ENCODE measurements around the gene HSPA12B.
"Not testable (repeated sequence)": the region's sequence is repeated elsewhere in the genome, so short reads cannot be mapped to it uniquely, and the experiment has no call there.

DNA sequence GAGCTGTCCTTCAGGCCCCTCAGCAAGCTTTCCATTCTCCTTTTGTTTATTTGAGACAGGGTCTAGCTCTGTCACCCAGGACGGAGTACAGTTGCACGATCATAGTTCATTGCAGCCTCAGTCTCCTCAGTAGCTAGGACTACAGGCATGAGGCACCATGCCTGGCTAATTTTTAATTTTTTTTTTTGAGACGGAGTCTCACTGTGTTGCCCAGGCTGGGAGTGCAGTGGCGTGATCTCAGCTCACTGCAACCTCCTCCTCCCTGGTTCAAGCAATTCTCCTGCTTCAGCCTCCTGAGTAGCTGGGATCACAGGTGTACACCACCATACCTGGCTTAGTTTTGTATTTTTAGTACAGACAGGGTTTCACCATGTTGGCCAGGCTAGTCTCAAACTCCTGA lies 56.7 kb downstream of the HSPA12B start:
- not testable (repeated sequence) for TF ChIP-seq EZH2phosphoT487 (IDR thresholded peaks at IDR 0.05; ENCODE audit: borderline replicate concordance, low read depth, low read length)
- TF ChIP-seq, protein P1, sequence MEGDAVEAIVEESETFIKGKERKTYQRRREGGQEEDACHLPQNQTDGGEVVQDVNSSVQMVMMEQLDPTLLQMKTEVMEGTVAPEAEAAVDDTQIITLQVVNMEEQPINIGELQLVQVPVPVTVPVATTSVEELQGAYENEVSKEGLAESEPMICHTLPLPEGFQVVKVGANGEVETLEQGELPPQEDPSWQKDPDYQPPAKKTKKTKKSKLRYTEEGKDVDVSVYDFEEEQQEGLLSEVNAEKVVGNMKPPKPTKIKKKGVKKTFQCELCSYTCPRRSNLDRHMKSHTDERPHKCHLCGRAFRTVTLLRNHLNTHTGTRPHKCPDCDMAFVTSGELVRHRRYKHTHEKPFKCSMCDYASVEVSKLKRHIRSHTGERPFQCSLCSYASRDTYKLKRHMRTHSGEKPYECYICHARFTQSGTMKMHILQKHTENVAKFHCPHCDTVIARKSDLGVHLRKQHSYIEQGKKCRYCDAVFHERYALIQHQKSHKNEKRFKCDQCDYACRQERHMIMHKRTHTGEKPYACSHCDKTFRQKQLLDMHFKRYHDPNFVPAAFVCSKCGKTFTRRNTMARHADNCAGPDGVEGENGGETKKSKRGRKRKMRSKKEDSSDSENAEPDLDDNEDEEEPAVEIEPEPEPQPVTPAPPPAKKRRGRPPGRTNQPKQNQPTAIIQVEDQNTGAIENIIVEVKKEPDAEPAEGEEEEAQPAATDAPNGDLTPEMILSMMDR (conservative IDR thresholded peaks at IDR 0.05; ENCODE audit: low read length): not testable (repeated sequence)

Measured in OCI-LY7 (cell line).